ENCODE results near the gene RNF227. TPM values are rescaled to one million over a fixed set of nuclear protein-coding genes. Genes with fewer than 3 reads are reported as not detected.

RNF227 gene
- total and polyA plus RNA-seq, 2 of the 13 experiments (the other 11 are each of a cell fraction or from before 2014, with no cell fraction given), result 0.20 to 0.79 TPM

- in situ Hi-C loops (cut with HindIII; ENCODE audit: extremely low pct_ligation_motif_present, low pct_unique_long_range_greater_than_20kb) (no loop called here), intact Hi-C loops (cut with micrococcal nuclease; ENCODE audit: unreplicated experiment) (no loop called here)
- H3K79me2 ChIP-seq (ENCODE audit: insufficient read depth, low read length), result peaks cover 14% of the 10 kb centered on the region
- peaks cover 8 to 41% of the 10 kb centered on the region in 2 experiments for H3K36me3 ChIP-seq (replicated peaks in 1 of 2; ENCODE audit: control insufficient read depth in 1 of 2, insufficient read depth in 2 of 2, low read length in 2 of 2)
- no peak overlapping the region for H3K27ac ChIP-seq (ENCODE audit: extremely low read length, insufficient read depth, low read length)
- H3K27me3 ChIP-seq (ENCODE audit: control insufficient read depth in 1 of 2, insufficient read depth in 2 of 2, low read length in 2 of 2), result no peaks in the 10 kb centered on the region; a peak in 1 of 5 replicates
- H3K9me3 ChIP-seq (ENCODE audit: low read length), result no peaks in the 10 kb centered on the region
- H3K4me1 ChIP-seq (ENCODE audit: insufficient read depth, low read length), result peaks cover 22% of the 10 kb centered on the region
- ATAC-seq, result no peak
- CTCF ChIA-PET (ENCODE audit: low intra/inter-chr PET ratio, low total read pairs), result no interaction called here
- no TSS peak for BruUV-seq (replicated peaks)
- no peaks in the 10 kb centered on the region for H4K20me1 ChIP-seq (ENCODE audit: insufficient read depth, low read length)
- POLR2A ChIA-PET, result no interaction called here
- TF ChIP-seq CREM (IDR thresholded peaks at IDR 0.05) (no peak), CREM (CRISPR knock-in tag; IDR thresholded peaks at IDR 0.05) (no peak), CERS6 (CRISPR knock-in tag; IDR thresholded peaks at IDR 0.05) (no peak), GLI4 (CRISPR knock-in tag; IDR thresholded peaks at IDR 0.05; ENCODE audit: borderline replicate concordance) (no peak), HNRNPUL1 (IDR thresholded peaks at IDR 0.05; ENCODE audit: low read depth, low read length) (no peak), ZNF598 (CRISPR knock-in tag; IDR thresholded peaks at IDR 0.05; ENCODE audit: borderline replicate concordance) (no peak), ZNF597 (CRISPR knock-in tag; IDR thresholded peaks at IDR 0.05) (no peak), HNF1B (CRISPR knock-in tag; IDR thresholded peaks at IDR 0.05) (no peak), MIER2 (CRISPR knock-in tag; IDR thresholded peaks at IDR 0.05) (no peak), STAT5B (CRISPR knock-in tag; IDR thresholded peaks at IDR 0.05) (no peak), ZNF275 (CRISPR knock-in tag; IDR thresholded peaks at IDR 0.05; ENCODE audit: borderline replicate concordance) (no peak), ZNF761 (CRISPR knock-in tag; conservative IDR thresholded peaks at IDR 0.05) (no peak), ZNF335 (CRISPR knock-in tag; IDR thresholded peaks at IDR 0.05) (no peak), ETS1 (CRISPR knock-in tag; IDR thresholded peaks at IDR 0.05) (no peak), ZNF652 (CRISPR knock-in tag; IDR thresholded peaks at IDR 0.05; ENCODE audit: borderline replicate concordance, low read depth) (no peak), SKI (IDR thresholded peaks at IDR 0.05; ENCODE audit: partially characterized antibody) (no peak), NFE2L2 (IDR thresholded peaks at IDR 0.05; ENCODE audit: low read length) (no peak)
- no peak overlapping the region for H3K4me3 ChIP-seq (replicated peaks in 1 of 3; ENCODE audit: insufficient read depth in 1 of 3, low read depth in 2 of 3, low read length in 3 of 3)
- no peak overlapping the region for H2AFZ ChIP-seq (ENCODE audit: low read length)
- DNase-seq (ENCODE audit: low spot score), result no peak
- no peak overlapping the region for H3K4me2 ChIP-seq (ENCODE audit: low read depth, low read length)
- no peak overlapping the region for H3K9ac ChIP-seq (ENCODE audit: insufficient read depth, low read depth, low read length)
- FAIRE-seq, result no peak
These were observed 19.8 kb upstream of the RNF227 start for GRCh38 chr17:7935859-7936258.
